ENCODE data around the gene FNDC5.

GRCh38 chr1:32886828-32887414 is 16.2 kb upstream of the FNDC5 start:
- TF ChIP-seq CTCF (IDR thresholded peaks at IDR 0.05; ENCODE audit: poor library complexity), result no peak
- no peak for TF ChIP-seq EZH2 (IDR thresholded peaks at IDR 0.05; ENCODE audit: borderline replicate concordance)
